M059J (cell line): Measurements from ENCODE around the gene PTPRT. TPM values are rescaled to one million over a fixed set of nuclear protein-coding genes. Genes with fewer than 3 reads are reported as not detected.

Source experiments
- DNase-seq: peaks from one replicate; pipeline ENCODE4 v3.0.0-alpha.2; 2012; ENCODE audit warnings: low read depth
- total RNA-seq: library from RNA; depleted of rRNA; stranded (reverse); fragments of >200 nt; shearing (Covaris generic); gene quantifications from 2 replicates; pipeline ENCODE4 v1.2.3, GENCODE V29; 2014

Gene PTPRT
- total RNA-seq, 1 experiment from 2014 or later: not detected

GRCh38 chr20:42795111-42795695 lies 394.5 kb downstream of the PTPRT start:
- no peak for DNase-seq

- no peak for DNase-seq
Observed at GRCh38 chr20:42792052-42792451, 397.7 kb downstream of the PTPRT start.

GRCh38 chr20:42790111-42790510 lies 399.6 kb downstream of the PTPRT start:
- DNase-seq: no peak

- DNase-seq: no peak
Observed at GRCh38 chr20:42788707-42789106, 401.0 kb downstream of the PTPRT start.

DNA sequence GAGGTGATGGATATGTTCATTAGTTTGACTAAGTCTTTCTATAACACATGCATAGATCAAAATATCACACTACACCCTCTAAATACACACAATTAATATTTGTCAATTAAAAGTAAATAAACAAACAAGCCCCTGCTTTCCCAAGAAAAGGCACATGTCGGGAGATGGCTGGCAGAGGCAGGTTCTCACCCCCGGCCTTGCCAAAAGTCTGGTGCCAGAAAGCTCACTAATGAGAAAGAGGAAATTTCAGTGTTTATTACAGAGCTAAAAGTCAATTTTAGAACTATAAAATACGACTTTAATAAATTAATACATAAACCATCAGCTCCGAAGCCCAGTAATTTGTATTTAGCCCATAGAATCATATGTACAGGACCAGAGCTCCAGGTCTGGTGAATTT lies 404.7 kb downstream of the PTPRT start:
- no peak for DNase-seq

DNA sequence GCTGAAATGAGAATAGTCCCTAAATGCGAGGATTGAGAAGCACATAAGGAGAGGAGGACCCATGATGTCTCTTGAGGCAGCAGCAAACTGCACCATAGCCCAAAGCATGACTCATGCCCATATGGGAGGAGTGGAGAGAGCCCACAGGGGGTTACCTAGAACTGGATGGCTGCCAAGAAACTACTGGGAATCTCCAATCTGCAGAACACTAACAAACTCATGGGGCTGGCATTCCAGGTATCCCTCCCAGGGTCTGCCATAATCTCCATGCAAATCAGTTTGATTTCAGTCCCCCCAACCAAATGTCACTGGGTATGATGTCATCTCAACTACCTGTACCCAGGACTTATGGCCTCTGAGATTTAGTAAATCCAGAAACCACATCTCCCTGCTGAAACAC lies 410.5 kb downstream of the PTPRT start:
- DNase-seq: peak; percentile 8

GRCh38 chr20:42775866-42776265 lies 413.8 kb downstream of the PTPRT start:
- DNase-seq: no peak

- no peak for DNase-seq
Observed at GRCh38 chr20:42775037-42775436, 414.7 kb downstream of the PTPRT start.

- DNase-seq: no peak
Observed at GRCh38 chr20:42763015-42763414, 426.7 kb downstream of the PTPRT start.

DNA sequence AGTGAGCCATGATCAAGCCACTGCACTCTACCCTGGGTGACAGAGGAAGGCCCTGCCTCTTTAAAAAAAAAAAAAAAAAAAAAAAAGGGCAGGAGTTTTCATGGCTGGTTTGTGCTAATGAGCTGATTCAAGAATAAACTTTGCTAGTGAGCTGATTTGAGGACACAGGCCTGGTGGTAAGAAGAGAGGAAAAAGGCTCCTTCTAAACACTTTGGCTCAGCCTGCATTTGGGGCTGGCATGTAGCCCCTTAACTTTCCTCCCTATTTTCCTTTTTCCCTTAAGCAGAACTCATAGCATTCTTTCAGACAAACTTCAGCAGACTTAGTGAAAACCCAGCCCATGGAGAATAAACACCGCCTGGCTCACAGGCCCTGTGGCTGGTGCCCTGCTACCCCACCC lies 432.7 kb downstream of the PTPRT start:
- no peak for DNase-seq

GRCh38 chr20:42754706-42755105 lies 435.0 kb downstream of the PTPRT start:
- DNase-seq: no peak

- no peak for DNase-seq
Observed at GRCh38 chr20:42752620-42753019, 437.1 kb downstream of the PTPRT start.

DNA sequence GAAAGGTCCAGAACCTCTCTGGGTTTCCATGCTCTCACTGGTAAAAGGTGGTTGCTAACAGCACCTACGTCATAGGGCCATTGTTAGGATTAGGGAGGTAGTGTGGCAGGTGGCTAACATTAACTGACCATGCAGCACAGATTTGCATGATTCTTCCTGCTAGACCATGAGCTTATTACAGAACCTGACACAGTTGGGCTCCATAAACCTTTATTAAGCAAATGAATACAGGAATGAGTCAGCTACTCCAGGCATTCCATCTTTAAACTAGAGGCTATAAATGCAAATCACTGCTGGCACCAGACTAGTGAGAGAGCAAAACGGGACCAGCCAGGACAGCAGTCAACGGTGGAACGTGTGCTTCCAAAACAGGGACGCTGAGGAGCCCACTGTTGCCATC lies 440.1 kb downstream of the PTPRT start:
- no peak for DNase-seq

- no peak for DNase-seq
Observed at GRCh38 chr20:42747765-42748411, 441.8 kb downstream of the PTPRT start.

DNA sequence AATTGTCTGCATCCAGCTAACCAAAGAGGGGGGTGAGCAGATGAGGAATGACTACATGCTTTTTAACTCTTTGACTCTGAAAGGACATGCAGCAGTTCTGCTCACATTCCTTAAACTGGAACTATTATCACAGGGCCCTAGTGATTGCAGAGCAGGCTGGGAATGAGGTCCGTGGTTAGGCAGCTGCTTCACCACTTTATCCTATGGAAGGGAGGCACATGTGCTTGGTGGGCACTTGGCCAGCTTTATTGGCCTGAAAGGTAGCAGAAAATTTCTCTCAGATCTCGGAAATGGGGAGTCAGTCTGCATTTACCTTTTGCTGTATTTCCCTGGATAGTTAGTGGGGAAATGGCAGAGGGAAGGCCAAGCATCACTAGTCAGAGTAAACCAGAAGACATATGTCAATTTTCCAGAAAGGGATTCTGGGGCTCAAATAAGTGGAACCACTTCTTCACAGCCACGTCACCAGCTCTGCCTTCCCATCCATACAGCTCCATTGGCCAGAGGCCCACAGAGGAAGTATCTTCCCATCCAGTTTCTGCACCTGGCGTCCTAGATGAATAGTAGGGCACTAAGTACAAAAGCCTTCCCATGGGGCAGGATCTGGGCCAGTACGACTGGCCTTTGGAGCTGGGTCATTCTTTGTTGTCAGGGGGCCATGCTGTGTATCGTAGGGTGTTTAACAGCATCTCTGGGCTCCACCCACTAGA lies 444.8 kb downstream of the PTPRT start:
- no peak for DNase-seq

DNA sequence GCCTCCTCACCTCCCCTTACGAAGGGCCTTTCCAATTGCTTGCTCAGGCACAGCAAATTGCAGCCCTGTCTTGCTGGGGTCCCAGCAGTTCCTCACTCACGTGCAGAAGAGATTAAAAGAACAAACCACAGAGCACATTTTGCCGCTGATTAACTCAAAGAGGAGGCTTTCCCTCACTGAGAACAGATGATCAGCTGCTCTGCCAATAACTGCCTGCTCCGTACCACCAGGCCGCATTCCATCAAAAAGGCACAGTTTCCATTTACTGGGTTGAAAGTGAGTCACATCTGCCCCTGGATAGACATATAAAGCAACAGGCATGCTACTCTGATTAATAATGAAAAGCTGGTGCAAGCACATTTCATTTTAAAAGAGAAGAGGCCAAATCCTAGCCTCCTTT lies 446.8 kb downstream of the PTPRT start:
- no peak for DNase-seq

DNA sequence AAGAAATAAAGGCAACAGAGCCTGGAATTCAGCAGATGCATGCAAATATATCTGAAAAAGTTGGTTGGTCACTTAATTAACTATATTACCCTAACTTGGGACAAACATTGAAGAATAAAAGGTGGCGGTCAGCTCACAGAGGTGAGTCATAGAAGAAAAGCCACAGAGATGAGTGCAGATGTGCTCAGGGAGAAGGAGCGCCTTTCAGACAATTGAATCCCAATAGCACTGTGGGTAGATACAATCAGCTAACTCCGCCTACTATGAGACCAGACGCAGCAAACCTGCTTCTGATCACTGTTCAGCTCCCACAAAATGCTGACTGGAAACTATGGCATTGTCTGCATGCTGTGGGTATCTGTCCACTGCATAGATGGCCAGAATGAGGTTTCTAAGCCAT lies 447.8 kb downstream of the PTPRT start:
- DNase-seq: no peak

DNA sequence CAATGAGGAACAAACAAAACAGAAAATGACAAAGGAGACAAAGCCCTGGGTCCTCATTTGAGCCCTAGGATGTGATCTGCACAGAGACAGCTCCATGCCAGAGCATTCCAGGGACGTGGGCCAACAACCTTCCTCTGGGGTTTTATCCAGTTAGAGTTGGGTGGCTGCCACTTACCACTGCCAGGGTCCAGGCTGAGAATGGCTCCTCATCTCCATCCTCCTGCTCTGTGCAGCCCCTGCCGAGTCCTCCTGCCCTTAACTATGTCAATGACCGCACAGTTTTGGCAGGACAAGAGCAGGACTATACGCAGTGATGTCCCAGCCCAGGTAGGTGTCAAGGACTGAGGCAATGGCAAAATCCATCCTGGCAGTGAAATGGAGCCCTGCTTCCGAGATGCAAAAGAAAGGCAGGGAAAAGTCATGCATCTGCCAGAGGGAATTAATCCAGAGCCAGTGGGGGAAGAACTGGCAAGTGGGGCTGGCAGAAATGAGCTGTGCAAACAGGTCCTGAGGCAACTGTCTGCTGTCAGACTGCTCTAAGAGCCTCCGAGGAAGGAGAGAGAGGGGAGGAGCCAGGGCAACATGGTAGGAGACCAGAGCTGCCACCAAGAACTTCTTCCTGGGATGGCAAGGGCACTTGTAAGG lies 449.4 kb downstream of the PTPRT start:
- DNase-seq: no peak

- no peak for DNase-seq
Observed at GRCh38 chr20:42739683-42740082, 450.0 kb downstream of the PTPRT start.

DNA sequence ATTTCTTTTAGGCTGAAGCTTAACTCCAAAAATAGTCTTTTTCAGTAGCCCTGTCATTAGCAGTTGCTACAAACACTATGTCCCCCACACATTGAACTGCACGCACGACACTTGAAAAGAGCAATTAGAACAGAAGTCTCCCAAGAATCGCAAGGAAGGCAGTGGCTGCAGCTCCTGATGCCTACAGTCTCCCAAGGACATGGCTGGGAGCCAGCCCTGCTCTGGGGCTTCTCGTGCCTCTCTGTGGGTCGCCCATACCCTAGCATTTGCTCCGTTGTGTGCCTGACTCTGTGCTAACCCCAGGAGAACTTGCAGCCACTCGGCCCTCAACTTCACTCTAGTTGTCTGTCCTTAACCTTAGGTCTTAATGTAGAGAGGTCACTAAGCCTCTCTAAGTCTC lies 454.2 kb downstream of the PTPRT start:
- no peak for DNase-seq

GRCh38 chr20:42734660-42735368 lies 454.9 kb downstream of the PTPRT start:
- DNase-seq: no peak

GRCh38 chr20:42721923-42722322 lies 467.8 kb downstream of the PTPRT start:
- no peak for DNase-seq
